GM19324 (cell line): ENCODE results near the gene FLYWCH2.
"Not testable (repeated sequence)": the region's sequence is repeated elsewhere in the genome, so short reads cannot be mapped to it uniquely, and the experiment has no call there.

Source experiments
- ATAC-seq: cut with Tn5 transposase; IDR thresholded peaks from one replicate; pipeline ENCODE4 v1.9.1; 2021; ENCODE audit warnings: mild to moderate bottlenecking, moderate library complexity; ENCODE audit not compliant: unreplicated experiment, low FRiP score

The FLYWCH2 gene

DNA sequence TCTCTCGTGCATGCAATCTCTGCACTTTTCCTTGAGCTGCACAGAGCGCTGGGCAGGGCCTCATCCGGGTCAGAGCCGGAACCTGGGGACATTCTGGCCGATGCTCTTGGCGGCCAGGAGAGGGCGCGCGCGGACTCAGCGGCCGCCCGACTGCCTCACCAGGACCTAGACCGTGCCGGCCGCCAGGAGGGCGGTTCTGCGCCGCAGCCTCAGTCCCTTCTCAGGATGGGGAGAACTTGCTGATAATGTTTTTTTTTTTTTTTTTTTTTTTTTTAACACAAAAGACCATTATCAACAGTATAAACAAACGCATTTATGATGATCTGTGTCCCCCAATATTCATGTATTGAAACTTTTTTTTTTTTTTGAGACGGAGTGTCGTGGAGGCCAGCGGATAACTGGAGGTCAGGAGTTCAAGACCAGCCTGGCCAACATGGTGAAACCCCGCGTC, 8.1 kb upstream of the FLYWCH2 start:
- ATAC-seq = peak; percentile 76

DNA sequence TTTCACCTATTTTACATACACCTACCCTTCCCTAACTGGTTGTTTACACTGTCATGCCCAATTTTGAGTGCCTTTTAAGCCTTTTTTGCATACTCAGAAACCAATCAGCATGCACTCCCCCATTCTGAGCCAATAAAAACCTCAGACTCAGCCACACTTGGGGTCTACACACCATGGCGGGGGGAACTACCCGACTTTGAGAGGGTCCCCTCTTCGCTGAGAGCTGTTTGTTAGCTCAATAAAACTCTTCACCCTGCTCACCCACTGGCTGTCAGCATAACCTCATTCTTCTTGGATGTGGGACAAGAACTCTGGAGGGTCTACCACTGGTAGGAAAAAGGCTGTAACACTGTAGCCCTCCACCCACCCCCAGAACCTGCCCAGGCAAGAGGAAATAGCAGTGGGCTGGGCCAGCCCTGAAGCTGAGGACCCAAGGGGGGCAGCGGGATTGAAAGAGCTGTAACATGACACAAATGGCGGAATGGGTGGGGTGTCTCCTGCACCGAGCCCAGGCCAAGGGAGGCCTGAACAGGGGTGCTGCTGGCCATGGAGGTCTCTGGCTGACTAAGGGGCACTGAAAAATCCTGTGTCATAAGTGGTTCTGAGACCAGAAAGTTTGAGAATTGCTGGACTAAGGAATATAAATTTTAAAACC, 3.0 kb upstream of the FLYWCH2 start:
- no peak for ATAC-seq

GRCh38 chr16:2881783-2882649, 999 bp upstream of the FLYWCH2 start:
- ATAC-seq = peak; percentile 10

DNA sequence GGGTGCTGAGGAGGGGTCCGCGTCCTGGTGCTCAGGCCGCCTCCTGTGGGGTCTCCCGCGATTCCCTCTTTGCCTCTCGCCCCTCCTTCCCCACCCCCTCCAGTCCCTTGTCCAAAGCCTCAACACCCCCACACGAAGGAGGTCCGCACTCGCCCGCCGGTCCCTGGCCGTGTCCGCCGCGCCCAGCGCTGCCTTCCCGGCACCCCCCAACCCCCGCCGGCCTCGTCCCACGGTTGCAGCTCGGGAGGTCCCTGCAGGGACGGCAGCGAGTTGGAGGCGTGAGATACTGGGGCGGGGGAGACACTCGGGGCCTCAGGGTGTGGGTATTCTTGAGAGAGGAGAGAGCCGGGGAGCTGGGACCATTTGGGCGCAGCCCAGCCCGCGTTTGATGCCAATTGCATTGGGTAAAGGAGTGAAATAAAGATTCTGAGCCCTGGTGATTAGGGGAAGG, 468 bp downstream of the FLYWCH2 start:
- no peak for ATAC-seq

- ATAC-seq = no peak
Measured at GRCh38 chr16:2884041-2884451, 1.0 kb downstream of the FLYWCH2 start.

- no peak for ATAC-seq
Measured at GRCh38 chr16:2894231-2894630, 11.2 kb downstream of the FLYWCH2 start.

DNA sequence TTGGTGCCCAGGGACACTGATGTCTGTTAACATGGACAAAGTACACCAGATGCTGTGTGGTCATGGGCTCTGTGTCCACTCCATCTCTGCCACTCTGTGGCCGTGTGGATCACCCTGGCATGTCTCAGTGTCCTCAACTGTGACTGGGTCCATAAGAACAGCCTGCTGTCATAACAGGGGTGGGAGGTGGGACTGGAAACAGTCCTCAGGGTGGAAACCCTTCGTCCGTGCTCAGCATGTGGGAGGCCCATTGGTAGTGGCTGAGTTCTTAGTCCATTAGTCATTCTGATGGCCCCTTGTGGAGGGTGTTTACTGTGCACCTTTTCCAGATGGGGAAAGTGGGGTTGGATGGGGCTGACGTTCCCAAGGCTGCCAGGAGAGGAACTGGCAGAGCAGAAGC, 12.8 kb downstream of the FLYWCH2 start:
- ATAC-seq = no peak

DNA sequence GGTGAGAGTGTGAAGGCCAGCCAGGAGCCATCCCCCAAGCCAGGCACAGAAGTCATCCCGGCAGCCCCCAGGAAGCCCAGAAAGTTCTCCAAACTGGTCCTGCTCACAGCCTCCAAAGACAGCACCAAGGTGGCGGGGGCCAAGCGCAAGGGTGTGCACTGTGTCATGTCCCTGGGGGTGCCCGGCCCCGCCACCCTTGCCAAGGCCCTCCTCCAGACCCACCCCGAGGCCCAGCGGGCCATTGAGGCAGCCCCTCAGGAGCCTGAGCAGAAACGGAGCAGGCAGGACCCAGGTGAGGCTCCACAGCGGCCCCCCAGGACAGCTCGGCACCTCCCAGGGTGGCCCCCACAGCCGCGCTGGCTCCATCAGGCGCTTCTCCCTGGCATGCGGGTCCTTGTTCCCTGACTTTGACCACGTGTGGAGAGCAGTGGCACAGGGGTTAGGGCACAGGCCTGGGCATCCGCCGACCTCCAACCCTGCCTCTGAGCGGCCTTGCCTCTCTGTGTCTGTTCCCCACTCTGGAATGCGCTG, 13.5 kb downstream of the FLYWCH2 start:
- no peak for ATAC-seq

GRCh38 chr16:2897110-2897509, 14.1 kb downstream of the FLYWCH2 start:
- ATAC-seq = no peak

DNA sequence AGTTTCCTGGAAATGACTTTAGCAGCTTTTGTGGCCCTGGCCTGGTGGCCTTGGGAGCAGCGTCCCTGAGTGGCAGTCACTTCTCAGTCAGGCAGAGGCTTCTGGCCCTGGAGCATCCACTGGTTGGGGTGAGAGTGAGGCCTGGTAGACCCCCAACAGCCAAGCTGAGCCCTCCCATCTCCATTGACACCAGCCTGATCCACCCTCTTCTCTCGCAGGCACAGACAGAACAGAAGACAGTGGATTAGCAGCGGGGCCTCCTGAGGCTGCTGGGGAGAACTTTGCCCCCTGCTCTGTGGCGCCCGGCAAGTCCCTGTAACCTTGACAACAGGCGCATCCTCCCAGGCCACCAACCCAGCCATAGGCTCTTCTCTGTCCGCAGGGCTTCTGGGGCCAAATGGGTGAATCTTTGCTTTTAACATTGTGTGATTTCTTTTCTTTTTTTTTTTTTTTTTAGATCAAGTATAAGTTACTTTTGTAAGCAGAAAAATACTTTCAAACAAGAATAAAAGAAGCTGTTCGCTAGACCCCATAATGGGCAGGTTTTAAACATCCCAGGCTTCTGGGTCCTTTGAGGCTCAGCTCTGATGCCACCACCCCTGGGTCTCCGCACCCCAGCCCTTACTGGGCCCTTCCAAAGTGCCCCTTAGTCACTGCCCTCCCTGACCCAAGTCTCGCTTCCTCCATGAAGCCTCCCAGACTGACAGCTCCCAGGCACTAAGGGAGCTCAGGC, 16.0 kb downstream of the FLYWCH2 start:
- no peak for ATAC-seq

GRCh38 chr16:2899564-2900072, 16.6 kb downstream of the FLYWCH2 start:
- ATAC-seq = no peak

DNA sequence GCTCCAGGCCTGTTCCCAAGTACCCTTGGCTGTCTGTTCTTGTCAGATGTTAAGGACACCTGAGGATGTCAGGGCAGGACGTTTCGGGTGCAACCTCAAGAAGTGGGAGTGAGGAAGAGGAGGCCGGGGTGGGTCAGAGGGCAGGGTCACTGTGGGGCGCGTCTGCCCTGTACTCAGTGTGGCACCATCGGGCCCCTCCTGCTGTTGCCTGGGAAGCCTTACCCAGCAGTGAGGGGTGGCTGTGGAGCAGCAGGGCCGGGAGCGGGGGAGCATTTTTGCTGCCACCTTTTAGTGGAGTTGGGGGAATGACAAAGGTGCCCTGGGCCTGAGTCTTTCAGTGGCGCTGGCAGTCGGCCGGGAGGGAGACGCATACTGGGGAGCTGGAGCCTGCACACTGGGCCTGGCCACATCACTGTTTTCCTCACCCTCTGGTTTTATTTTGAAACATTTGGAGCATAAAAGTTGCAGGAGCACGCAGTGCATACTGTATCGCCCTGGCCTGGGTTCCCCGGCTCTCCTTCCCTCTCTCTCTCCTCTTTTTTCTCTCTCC, 17.6 kb downstream of the FLYWCH2 start:
- no peak for ATAC-seq

DNA sequence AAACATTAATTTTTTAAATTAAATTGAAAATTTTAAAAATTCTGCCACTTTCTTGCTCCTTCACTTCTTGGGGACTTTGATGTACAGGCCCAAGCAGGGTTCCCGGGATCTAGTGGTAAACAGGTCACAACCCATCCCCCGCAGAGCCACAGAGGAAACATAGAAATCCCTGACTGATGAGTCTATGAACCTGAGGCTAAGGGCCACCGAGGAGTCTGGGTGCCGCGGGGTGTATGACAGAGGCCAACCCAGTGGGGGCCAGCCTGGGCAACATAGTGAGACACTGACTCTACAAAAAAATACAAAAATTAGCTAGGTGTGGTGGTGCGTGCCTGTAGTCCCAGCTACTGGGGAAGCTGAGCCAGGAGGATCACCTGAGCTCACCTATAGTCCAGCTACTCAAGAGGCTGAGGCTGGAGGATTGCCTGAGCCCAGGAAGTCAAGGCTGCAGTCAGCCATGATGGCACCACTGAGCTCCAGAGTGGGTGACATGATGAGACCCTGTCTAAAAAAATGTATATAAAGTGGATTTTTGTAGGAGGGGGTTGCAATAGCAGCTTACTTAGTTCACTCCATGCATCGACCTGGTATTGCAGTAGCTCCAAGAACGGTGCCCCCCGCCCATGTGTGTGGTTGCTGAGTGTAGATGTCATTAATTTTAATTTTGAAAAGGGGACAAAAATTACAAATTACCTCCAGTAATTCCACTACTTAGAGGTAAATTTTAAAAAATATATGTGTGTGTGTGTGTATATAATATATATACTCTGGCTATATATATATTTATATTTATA, 19.5 kb downstream of the FLYWCH2 start:
- no peak for ATAC-seq

DNA sequence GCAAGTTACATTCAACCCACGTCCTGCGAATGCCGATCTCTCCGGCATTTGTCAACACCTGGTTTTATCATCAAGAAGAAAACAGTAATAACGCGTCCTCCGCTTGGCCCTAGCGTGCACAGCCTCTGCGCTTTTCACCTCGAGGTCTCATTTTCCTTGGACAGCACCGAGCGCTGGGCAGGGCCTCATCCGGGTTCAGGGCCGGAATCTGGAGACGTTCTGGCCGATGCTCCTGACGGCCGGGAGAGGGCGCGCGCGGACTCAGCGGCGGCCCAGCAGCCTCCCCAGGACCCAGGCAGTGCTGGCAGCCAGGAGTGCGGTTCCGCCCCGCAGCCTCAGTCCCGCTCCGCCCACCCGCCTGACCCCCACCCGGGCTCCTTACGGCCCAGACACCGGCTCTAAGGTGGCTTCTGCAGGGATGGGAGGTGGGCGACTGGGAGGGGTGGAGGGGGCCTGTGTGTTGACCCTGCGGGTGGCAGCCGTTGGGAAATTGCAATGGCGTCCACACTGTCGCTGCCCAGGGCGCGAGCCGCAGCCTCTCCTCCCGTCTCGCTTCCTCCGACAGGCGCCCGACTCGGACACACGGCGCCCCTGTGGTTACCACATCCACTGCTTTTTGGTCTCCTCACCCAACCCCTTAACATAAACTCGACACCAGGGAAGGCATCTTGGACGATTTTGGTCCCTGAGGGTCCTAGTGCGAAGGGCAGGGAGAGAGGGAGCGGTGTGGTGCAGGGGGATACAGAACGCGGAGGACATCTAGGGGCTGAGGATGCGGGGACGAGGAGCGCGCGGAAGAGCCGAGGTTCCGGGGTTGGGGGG, 21.3 kb downstream of the FLYWCH2 start:
- ATAC-seq = peak; percentile 25

- ATAC-seq = peak; percentile 1
Measured at GRCh38 chr16:2904922-2905240, 21.9 kb downstream of the FLYWCH2 start.

DNA sequence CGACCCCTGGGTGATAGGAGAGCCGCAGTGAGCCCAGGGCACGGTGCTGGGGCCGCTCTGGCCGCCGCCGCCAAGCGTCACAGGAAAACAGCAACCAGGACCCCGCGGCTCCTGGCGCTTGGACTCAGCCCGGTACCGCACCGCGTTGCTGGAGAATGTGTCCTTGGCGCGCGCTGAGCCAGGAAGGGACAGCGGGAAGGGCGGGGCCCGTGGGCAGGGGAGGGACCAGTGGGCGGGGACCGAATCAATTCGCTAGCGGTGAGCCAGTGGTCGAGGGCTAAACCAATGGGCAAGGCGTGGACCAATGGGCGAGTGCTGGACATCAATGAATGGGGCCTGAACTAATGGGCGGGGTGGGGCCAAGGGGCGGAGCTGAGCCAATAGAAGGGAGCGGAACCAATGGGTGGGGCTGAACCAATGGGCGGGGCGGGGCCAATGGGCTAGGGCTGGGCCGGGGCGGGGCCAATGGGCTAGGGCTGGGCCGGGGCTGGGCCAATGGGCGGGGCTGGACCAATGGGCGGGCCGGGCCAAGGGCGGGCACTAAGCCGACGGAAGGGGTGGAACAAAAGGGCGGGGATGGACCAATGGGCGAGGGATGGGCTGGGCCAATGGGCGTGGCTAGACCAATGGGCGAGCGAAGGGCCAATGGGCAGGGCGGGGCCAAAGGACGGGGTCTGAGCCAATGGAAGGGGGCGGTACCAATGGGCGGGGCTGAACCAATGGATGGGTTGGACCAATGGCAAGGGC, 22.4 kb downstream of the FLYWCH2 start:
- peak; percentile 76 for ATAC-seq

- no peak for ATAC-seq
Measured at GRCh38 chr16:2905988-2906387, 23.0 kb downstream of the FLYWCH2 start.

DNA sequence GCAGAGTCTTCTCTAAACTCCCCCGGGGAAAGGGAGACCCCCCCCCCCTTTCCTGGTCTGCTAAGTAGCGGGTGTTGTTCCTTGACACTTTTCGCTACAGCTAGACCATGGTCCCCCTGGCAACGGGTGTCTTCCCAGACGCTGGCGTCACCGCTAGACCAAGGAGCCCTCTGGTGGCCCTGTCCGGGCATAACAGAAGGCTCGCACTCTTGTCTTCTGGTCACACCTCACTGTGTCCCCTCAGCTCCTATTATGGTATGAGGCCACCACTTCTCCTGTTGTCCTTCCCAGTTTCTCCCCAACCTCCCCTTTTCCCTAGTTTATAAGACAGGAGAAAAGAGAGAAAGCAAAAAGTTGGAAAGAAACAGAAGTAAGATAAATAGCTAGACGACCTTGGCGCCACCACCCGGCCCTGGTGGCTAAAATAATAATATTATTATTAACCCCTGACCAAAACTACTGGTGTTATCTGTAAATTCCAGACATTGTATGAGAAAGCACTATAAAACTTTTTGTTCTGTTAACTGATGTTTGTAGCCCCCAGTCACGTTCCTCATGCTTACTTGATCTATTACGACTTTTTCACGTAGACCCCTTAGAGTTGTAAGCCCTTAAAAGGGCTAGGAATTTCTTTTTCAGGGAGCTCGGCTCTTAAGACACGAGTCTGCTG, 24.2 kb downstream of the FLYWCH2 start:
- not testable (repeated sequence) for ATAC-seq
